H9 (cell line): ENCODE data around the gene NXPH1. TPM values are rescaled to one million over a fixed set of nuclear protein-coding genes. Genes with fewer than 3 reads are reported as not detected.

Source experiments
- DNase-seq: peaks from one replicate; pipeline ENCODE4 v3.0.0-alpha.2; 2017
- H2AFZ ChIP-seq: one replicate; pipeline ENCODE4 v1.6.1; 2013; ENCODE audit warnings: mild to moderate bottlenecking, low read length, control low read depth, moderate library complexity
- H2AK5ac ChIP-seq: 2 replicates; pipeline ENCODE4 v1.6.1; 2013; ENCODE audit warnings: low read length, control low read depth, mixed read lengths; ENCODE audit not compliant: insufficient read length
- H2BK120ac ChIP-seq: one replicate; pipeline ENCODE4 v1.6.1; 2013; ENCODE audit warnings: low read depth, mild to moderate bottlenecking, low read length, control low read depth, inconsistent platforms; ENCODE audit not compliant: poor library complexity, severe bottlenecking
- H2BK12ac ChIP-seq: 2 replicates; pipeline ENCODE4 v1.6.1; 2013; ENCODE audit warnings: low read length, control low read depth, mixed read lengths, low read depth; ENCODE audit not compliant: insufficient read length
- H2BK15ac ChIP-seq: 2 replicates; pipeline ENCODE4 v1.6.1; 2013; ENCODE audit warnings: low read depth, low read length, control low read depth
- H2BK20ac ChIP-seq: one replicate; pipeline ENCODE4 v1.6.1; 2013; ENCODE audit warnings: low read depth, mild to moderate bottlenecking, low read length, control low read depth, inconsistent platforms; ENCODE audit not compliant: poor library complexity, severe bottlenecking
- H2BK5ac ChIP-seq: 2 replicates; pipeline ENCODE4 v1.6.1; 2013; ENCODE audit warnings: low read length, control low read depth, mixed read lengths; ENCODE audit not compliant: insufficient read length
- H3K14ac ChIP-seq: 2 replicates; pipeline ENCODE4 v1.6.1; 2013; ENCODE audit warnings: low read length, control low read depth; ENCODE audit not compliant: insufficient read depth
- H3K18ac ChIP-seq: 2 replicates; pipeline ENCODE4 v1.6.1; 2013; ENCODE audit warnings: low read depth, mild to moderate bottlenecking, mixed read lengths, low read length, control low read depth; ENCODE audit not compliant: insufficient read length
- H3K23ac ChIP-seq: 2 replicates; pipeline ENCODE4 v1.6.1; 2013; ENCODE audit warnings: low read length, control low read depth, mixed read lengths, low read depth; ENCODE audit not compliant: insufficient read length
- H3K23me2 ChIP-seq: 2 replicates; pipeline ENCODE4 v1.6.1; 2013; ENCODE audit warnings: low read depth, mild to moderate bottlenecking, mixed read lengths, low read length, control low read depth; ENCODE audit not compliant: insufficient read length, poor library complexity, severe bottlenecking
- H3K27ac ChIP-seq: 2 replicates; pipeline ENCODE4 v1.5.1; 2013; ENCODE audit warnings: low read length, control low read depth, mixed read lengths, low read depth; ENCODE audit not compliant: insufficient read length
- H3K27me3 ChIP-seq: 2 replicates; pipeline ENCODE4 v1.6.1; 2013; ENCODE audit warnings: low read length, control low read depth, inconsistent platforms; ENCODE audit not compliant: insufficient read depth
- H3K4ac ChIP-seq: 2 replicates; pipeline ENCODE4 v1.6.1; 2013; ENCODE audit warnings: low read depth, mild to moderate bottlenecking, control low read depth, inconsistent platforms, low read length, moderate library complexity
- H3K4me1 ChIP-seq: 2 replicates; pipeline ENCODE4 v1.6.1; 2013; ENCODE audit warnings: low read length, control low read depth, inconsistent platforms; ENCODE audit not compliant: insufficient read depth
- H3K4me2 ChIP-seq: 2 replicates; pipeline ENCODE4 v1.6.1; 2013; ENCODE audit warnings: low read length, control low read depth, mixed read lengths; ENCODE audit not compliant: insufficient read length, insufficient read depth
- H3K56ac ChIP-seq: 2 replicates; pipeline ENCODE4 v1.6.1; 2013; ENCODE audit warnings: low read depth, mild to moderate bottlenecking, mixed read lengths, low read length, control low read depth; ENCODE audit not compliant: insufficient read length
- H3K79me1 ChIP-seq: 2 replicates; pipeline ENCODE4 v1.6.1; 2013; ENCODE audit warnings: low read depth, mild to moderate bottlenecking, moderate library complexity, low read length, control low read depth, inconsistent platforms; ENCODE audit not compliant: insufficient read depth, poor library complexity, severe bottlenecking
- H3K79me2 ChIP-seq: 2 replicates; pipeline ENCODE4 v1.6.1; 2013; ENCODE audit warnings: low read length, control low read depth, inconsistent platforms; ENCODE audit not compliant: insufficient read depth
- H3K9ac ChIP-seq: 2 replicates; pipeline ENCODE4 v1.6.1; 2013; ENCODE audit warnings: low read length, control low read depth, mixed read lengths; ENCODE audit not compliant: insufficient read length; ENCODE audit errors: extremely low read depth
- H3K9me3 ChIP-seq: one replicate; pipeline ENCODE4 v1.6.1; 2013; ENCODE audit warnings: low read depth, low read length, inconsistent platforms; ENCODE audit not compliant: control insufficient read depth
- H3T11ph ChIP-seq: one replicate; pipeline ENCODE4 v1.6.1; 2013; ENCODE audit warnings: mild to moderate bottlenecking, low read length, control low read depth, inconsistent platforms
- H4K20me1 ChIP-seq: one replicate; pipeline ENCODE4 v1.6.1; 2013; ENCODE audit not compliant: control insufficient read depth, insufficient read length, insufficient read depth
- H4K5ac ChIP-seq: 2 replicates; pipeline ENCODE4 v1.6.1; 2013; ENCODE audit warnings: low read depth, mild to moderate bottlenecking, mixed read lengths, low read length, control low read depth; ENCODE audit not compliant: insufficient read length
- H4K8ac ChIP-seq: replicated peaks from 2 replicates; pipeline ENCODE4 v1.6.1; 2013; ENCODE audit warnings: low read length, control low read depth, mixed read lengths, low read depth; ENCODE audit not compliant: insufficient read length
- H4K91ac ChIP-seq: 2 replicates; pipeline ENCODE4 v1.6.1; 2013; ENCODE audit warnings: low read depth, mild to moderate bottlenecking, moderate library complexity, mixed read lengths, low read length, control low read depth; ENCODE audit not compliant: insufficient read length
- H3K27ac Mint-ChIP-seq, 3 experiments: 2 replicates in 2 of 3; 3 replicates in 1 of 3; pipeline ENCODE4 v1.8.0; 2020 to 2021; ENCODE audit warnings: mixed read lengths in 3 of 3, mild to moderate bottlenecking in 1 of 3, moderate library complexity in 1 of 3
- H3K27me3 Mint-ChIP-seq: 2 replicates; pipeline ENCODE4 v1.8.0; 2021; ENCODE audit warnings: low read depth, mild to moderate bottlenecking, moderate library complexity, mixed read lengths
- H3K36me3 Mint-ChIP-seq, 3 experiments: 2 replicates in 2 of 3; 3 replicates in 1 of 3; pipeline ENCODE4 v1.8.0; 2020 to 2021; ENCODE audit warnings: low read depth in 3 of 3, mixed read lengths in 3 of 3; ENCODE audit not compliant: insufficient read depth in 1 of 3
- H3K4me1 Mint-ChIP-seq, 2 experiments: 2 replicates each; pipeline ENCODE4 v1.8.0; 2020; ENCODE audit warnings: mixed read lengths in 2 of 2
- H3K4me3 Mint-ChIP-seq, 2 experiments: 2 replicates in 1 of 2; 3 replicates in 1 of 2; pipeline ENCODE4 v1.8.0; 2020 to 2021; ENCODE audit warnings: mild to moderate bottlenecking in 2 of 2, mixed read lengths in 2 of 2, moderate library complexity in 1 of 2
- H3K9me3 Mint-ChIP-seq, 2 experiments: 2 replicates in 1 of 2; 3 replicates in 1 of 2; pipeline ENCODE4 v1.8.0; 2020; ENCODE audit warnings: mild to moderate bottlenecking in 2 of 2, mixed read lengths in 2 of 2, moderate library complexity in 1 of 2
- WGBS: extraction: QIAGEN DNeasy Blood & Tissue Kit; methylation state at CpG from one replicate; pipeline ENCODE4 v1.1.7; 2013; ENCODE audit warnings: missing lambda C conversion rate, low lambda C conversion rate, mixed read lengths; ENCODE audit not compliant: insufficient read length; ENCODE audit errors: extremely low coverage; 5-methylcytosine and 5-hydroxymethylcytosine counted together
- total RNA-seq: library from RNA; stranded (reverse); gene quantifications from 2 replicates; pipeline ENCODE4 v1.2.1, GENCODE V29; 2021
- TF ChIP-seq, protein P1 (sequence below): fragments of 200-600 bp; sonication (generic); conservative IDR thresholded peaks from 3 replicates; pipeline ENCODE4 v1.8.0; 2021; ENCODE audit warnings: antibody characterized with exemption, mild to moderate bottlenecking

The NXPH1 gene
- total RNA-seq, 1 experiment from 2014 or later = 0.15 TPM

DNA sequence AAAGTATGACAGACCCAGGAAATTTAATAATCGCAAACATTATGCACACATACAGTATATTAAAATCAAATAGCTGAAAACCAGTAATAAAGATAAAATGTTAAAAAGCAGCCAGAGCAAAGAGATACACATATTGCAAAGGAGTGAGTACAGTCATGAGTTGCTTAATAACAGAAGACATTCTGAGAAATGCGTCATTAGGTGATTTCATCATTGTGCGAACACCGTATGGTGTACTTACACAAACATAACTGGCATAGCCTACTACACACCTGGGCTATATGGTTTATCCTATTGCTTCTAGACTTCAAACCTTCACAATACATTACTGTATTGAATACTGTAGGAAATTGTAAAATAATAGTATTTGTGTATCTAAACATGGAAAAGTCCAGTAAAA is 367.6 kb downstream of the NXPH1 start:
- Histone ChIP-seq H3K56ac (no peak overlapping the region), H2BK5ac (no peak overlapping the region), H3K79me2 (no peaks in the 10 kb centered on the region), H3K27me3 (no peaks in the 10 kb centered on the region), H3K23ac (no peak overlapping the region), H3K4me1 (no peaks in the 10 kb centered on the region), H3K4ac (no peak overlapping the region), H4K5ac (no peak overlapping the region), H3T11ph (no peak overlapping the region), H2BK120ac (no peak overlapping the region), H3K27ac (no peak overlapping the region), H3K14ac (no peak overlapping the region), H2BK12ac (no peak overlapping the region), H3K23me2 (no peaks in the 10 kb centered on the region), H2BK20ac (no peak overlapping the region), H4K20me1 (no peaks in the 10 kb centered on the region), H3K9me3 (no peaks in the 10 kb centered on the region), H2AK5ac (no peak overlapping the region), H3K18ac (no peak overlapping the region), H3K4me2 (no peak overlapping the region), H4K91ac (no peak overlapping the region), H3K9ac (no peak overlapping the region), H2AFZ (no peak overlapping the region), H3K79me1 (no peaks in the 10 kb centered on the region), H4K8ac (no peak overlapping the region), H2BK15ac (no peak overlapping the region)
- DNase-seq = no peak
- H3K4me1 Mint-ChIP-seq = no peaks in the 10 kb centered on the region
- H3K36me3 Mint-ChIP-seq = no peaks in the 10 kb centered on the region
- no peaks in the 10 kb centered on the region for H3K27me3 Mint-ChIP-seq
- H3K4me3 Mint-ChIP-seq = no peak overlapping the region
- WGBS = no CpG with 5 or more reads among the region's 4 CpGs
- no peak overlapping the region for H3K27ac Mint-ChIP-seq
- H3K9me3 Mint-ChIP-seq = no peaks in the 10 kb centered on the region; a peak in 1 of 5 replicates
- TF ChIP-seq, protein P1, sequence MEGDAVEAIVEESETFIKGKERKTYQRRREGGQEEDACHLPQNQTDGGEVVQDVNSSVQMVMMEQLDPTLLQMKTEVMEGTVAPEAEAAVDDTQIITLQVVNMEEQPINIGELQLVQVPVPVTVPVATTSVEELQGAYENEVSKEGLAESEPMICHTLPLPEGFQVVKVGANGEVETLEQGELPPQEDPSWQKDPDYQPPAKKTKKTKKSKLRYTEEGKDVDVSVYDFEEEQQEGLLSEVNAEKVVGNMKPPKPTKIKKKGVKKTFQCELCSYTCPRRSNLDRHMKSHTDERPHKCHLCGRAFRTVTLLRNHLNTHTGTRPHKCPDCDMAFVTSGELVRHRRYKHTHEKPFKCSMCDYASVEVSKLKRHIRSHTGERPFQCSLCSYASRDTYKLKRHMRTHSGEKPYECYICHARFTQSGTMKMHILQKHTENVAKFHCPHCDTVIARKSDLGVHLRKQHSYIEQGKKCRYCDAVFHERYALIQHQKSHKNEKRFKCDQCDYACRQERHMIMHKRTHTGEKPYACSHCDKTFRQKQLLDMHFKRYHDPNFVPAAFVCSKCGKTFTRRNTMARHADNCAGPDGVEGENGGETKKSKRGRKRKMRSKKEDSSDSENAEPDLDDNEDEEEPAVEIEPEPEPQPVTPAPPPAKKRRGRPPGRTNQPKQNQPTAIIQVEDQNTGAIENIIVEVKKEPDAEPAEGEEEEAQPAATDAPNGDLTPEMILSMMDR = no peak

Other genes starting within 250 kb of the NXPH1 start
- gene ICA1, start 171.4 kb upstream of the NXPH1 start, total RNA-seq = 28.8 and 29.2 TPM in 2 replicates